Measurements from ENCODE around the gene ITGBL1.

GRCh38 chr13:101739382-101740178, 287.1 kb downstream of the ITGBL1 start:
- TF ChIP-seq, protein P1, sequence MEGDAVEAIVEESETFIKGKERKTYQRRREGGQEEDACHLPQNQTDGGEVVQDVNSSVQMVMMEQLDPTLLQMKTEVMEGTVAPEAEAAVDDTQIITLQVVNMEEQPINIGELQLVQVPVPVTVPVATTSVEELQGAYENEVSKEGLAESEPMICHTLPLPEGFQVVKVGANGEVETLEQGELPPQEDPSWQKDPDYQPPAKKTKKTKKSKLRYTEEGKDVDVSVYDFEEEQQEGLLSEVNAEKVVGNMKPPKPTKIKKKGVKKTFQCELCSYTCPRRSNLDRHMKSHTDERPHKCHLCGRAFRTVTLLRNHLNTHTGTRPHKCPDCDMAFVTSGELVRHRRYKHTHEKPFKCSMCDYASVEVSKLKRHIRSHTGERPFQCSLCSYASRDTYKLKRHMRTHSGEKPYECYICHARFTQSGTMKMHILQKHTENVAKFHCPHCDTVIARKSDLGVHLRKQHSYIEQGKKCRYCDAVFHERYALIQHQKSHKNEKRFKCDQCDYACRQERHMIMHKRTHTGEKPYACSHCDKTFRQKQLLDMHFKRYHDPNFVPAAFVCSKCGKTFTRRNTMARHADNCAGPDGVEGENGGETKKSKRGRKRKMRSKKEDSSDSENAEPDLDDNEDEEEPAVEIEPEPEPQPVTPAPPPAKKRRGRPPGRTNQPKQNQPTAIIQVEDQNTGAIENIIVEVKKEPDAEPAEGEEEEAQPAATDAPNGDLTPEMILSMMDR (IDR thresholded peaks at IDR 0.05 in 4 of 5, conservative IDR thresholded peaks at IDR 0.05 in 1 of 5): no peak
- no peak for TF ChIP-seq POLR2A (IDR thresholded peaks at IDR 0.05)
